Natural killer cell (primary cell): ENCODE results near the gene TBCK. TPM values are rescaled to one million over a fixed set of nuclear protein-coding genes. Genes with fewer than 3 reads are reported as not detected.

ENCODE experiments used
- ATAC-seq, 3 donors: fragments of 150-1000 bp in 2 of 3; fragments of 200-7000 bp in 1 of 3; cut with Tn5 transposase; 1 replicate in 1 of 3; 2 replicates in 2 of 3; pipeline ENCODE4 v1.10.0; 2021; ENCODE audit warnings: mild to moderate bottlenecking in 2 of 3, moderate library complexity in 2 of 3
- DNase-seq, 2 donors: peaks; one replicate each; pipeline versions ENCODE4 v3.0.0 to v3.0.0-alpha.2; 2013 to 2021; ENCODE audit warnings: mixed read lengths in 1 of 2
- H3K27ac ChIP-seq: one replicate; pipeline ENCODE4 v1.5.1; 2013; ENCODE audit warnings: mild to moderate bottlenecking, low read length
- H3K27me3 ChIP-seq: one replicate; pipeline ENCODE4 v1.6.1; 2013; ENCODE audit warnings: low read length; ENCODE audit not compliant: control insufficient read depth, insufficient read depth
- H3K36me3 ChIP-seq: one replicate; pipeline ENCODE4 v1.6.1; 2013; ENCODE audit warnings: low read length; ENCODE audit not compliant: control insufficient read depth, insufficient read depth
- H3K4me1 ChIP-seq: one replicate; pipeline ENCODE4 v1.6.1; 2013; ENCODE audit warnings: low read length; ENCODE audit not compliant: control insufficient read depth, insufficient read depth
- H3K4me3 ChIP-seq: one replicate; pipeline ENCODE4 v1.5.1; 2013; ENCODE audit warnings: low read length
- H3K9me3 ChIP-seq: one replicate; pipeline ENCODE4 v1.6.1; 2013; ENCODE audit warnings: low read length; ENCODE audit not compliant: control insufficient read depth, insufficient read depth
- H3K27ac Mint-ChIP-seq, 2 donors: one replicate each; pipeline ENCODE4 v1.8.0; 2022; ENCODE audit warnings: mild to moderate bottlenecking in 2 of 2, mixed read lengths in 2 of 2, moderate library complexity in 1 of 2
- H3K27me3 Mint-ChIP-seq, 2 donors: one replicate each; pipeline ENCODE4 v1.8.0; 2022; ENCODE audit warnings: low read depth in 2 of 2, mixed read lengths in 2 of 2
- H3K36me3 Mint-ChIP-seq: one replicate; pipeline ENCODE4 v1.8.0; 2022; ENCODE audit warnings: mixed read lengths
- H3K4me1 Mint-ChIP-seq, 2 donors: one replicate each; pipeline ENCODE4 v1.8.0; 2022; ENCODE audit warnings: mixed read lengths in 2 of 2
- H3K4me3 Mint-ChIP-seq: one replicate; pipeline ENCODE4 v1.8.0; 2022; ENCODE audit warnings: mild to moderate bottlenecking, moderate library complexity, mixed read lengths
- H3K9me3 Mint-ChIP-seq, 2 donors: one replicate each; pipeline ENCODE4 v1.8.0; 2022; ENCODE audit warnings: mixed read lengths in 2 of 2
- CTCF ChIP-seq: fragments of 200-600 bp; IDR thresholded peaks from one replicate; pipeline ENCODE4 v1.8.0; 2022; ENCODE audit warnings: antibody characterized with exemption
- WGBS: methylation state at CpG from one replicate; pipeline ENCODE4 v1.1.7; 2013; ENCODE audit warnings: missing lambda C conversion rate; ENCODE audit not compliant: insufficient coverage; 5-methylcytosine and 5-hydroxymethylcytosine counted together
- intact Hi-C: fragments of 100-400 bp; cut with micrococcal nuclease; formaldehyde crosslinking; loops from one replicate; pipeline ENCODE4 v1.14.2; 2022
- total RNA-seq, 4 donors: library from RNA; stranded (reverse); fragments of 120-200 nt in 1 of 4; gene quantifications; one replicate each; pipeline versions ENCODE4 v1.2.3 to v1.2.4, GENCODE V29; 2013 to 2022

Gene TBCK
- total RNA-seq, 3 donors from 2014 or later (not counting 1 experiment from before 2014, with no cell fraction given), result 49.5 to 78.5 (median 54.2) TPM

DNA sequence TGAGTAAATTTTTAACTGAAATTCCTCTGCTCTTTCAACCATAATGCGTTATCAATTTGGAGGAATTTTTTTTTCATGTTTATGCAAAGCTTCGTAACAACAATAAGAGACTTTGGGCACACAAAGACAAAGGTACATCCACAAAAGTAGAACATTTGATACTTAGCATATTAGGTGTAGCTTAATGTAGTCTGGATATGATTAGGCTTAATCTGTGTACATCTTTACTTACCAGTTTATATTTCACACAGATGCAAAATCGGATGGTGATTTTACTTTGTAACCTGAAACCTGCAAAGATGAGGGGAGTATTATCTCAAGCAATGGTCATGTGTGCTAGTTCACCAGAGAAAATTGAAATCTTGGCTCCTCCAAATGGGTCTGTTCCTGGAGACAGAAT, 20.6 kb upstream of the TBCK start:
- Mint-ChIP-seq H3K27ac (no peak overlapping the region), H3K9me3 (peaks cover 0 to 10% of the 10 kb centered on the region in 2 donors), H3K27me3 (no peaks in the 10 kb centered on the region), H3K4me1 (peaks cover 25 to 26% of the 10 kb centered on the region in 2 donors), H3K36me3 (peaks cover 33% of the 10 kb centered on the region), H3K4me3 (no peak overlapping the region)
- H3K4me1 ChIP-seq, result no peaks in the 10 kb centered on the region
- no peak overlapping the region for H3K27ac ChIP-seq
- H3K27me3 ChIP-seq, result no peaks in the 10 kb centered on the region
- TF ChIP-seq CTCF, result no peak
- H3K4me3 ChIP-seq, result no peak overlapping the region
- ATAC-seq, result no peak
- H3K36me3 ChIP-seq, result peaks cover 62% of the 10 kb centered on the region
- H3K9me3 ChIP-seq, result no peaks in the 10 kb centered on the region
- WGBS, result 100% methylated on average over 1 of the region's 3 CpGs
- intact Hi-C loops, result no loop called here
- DNase-seq, result no peak

DNA sequence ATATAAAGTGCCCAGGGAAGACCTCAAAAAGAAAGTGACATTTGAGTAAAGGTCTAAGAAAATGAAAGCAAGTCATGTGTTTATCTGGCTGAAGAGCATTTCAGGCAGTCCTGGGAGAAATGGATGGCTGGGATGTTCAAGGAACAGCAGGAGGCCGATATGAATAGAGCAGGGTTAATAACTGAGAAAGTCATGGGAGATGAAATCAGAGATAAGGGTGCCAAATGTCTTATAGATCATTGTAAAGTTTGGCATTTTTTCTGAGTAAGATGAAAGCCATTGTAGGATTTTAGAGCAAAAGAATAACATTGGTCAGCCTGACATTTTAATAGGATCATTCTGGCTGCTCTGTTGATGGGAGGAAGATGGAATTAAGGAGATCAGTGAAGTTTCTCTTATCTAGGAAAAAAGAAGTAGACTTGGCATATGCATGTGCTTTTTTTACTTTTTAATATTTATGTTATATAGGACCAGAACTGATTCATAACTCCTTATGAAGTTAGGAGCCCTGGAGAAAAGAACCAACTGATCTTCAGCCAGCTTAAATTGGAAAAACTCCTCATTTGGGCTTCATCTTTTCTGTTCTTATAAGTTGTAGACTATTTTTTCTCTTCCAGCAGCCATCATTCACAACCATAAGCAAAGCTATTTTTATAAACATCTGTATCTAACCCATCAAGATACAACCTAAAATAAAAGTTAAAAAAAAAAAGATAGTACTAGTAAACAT, 18.9 kb upstream of the TBCK start:
- peaks cover 25% of the 10 kb centered on the region for H3K36me3 Mint-ChIP-seq
- no peak overlapping the region for H3K27ac ChIP-seq
- H3K9me3 Mint-ChIP-seq, result peaks cover 0 to 7% of the 10 kb centered on the region in 2 donors
- no peak for DNase-seq
- no peak overlapping the region for H3K4me3 ChIP-seq
- H3K4me1 ChIP-seq, result no peaks in the 10 kb centered on the region
- no peak for ATAC-seq
- H3K27ac Mint-ChIP-seq, result peak overlapping the region in 1 of 2 donors; percentile 23
- H3K36me3 ChIP-seq, result peaks cover 75% of the 10 kb centered on the region
- H3K4me1 Mint-ChIP-seq, result peaks cover 8 to 9% of the 10 kb centered on the region in 2 donors
- no peaks in the 10 kb centered on the region for H3K27me3 ChIP-seq
- no peaks in the 10 kb centered on the region for H3K27me3 Mint-ChIP-seq
- no peak for TF ChIP-seq CTCF
- H3K4me3 Mint-ChIP-seq, result no peak overlapping the region
- no peaks in the 10 kb centered on the region for H3K9me3 ChIP-seq
- intact Hi-C loops, result no loop called here
- 95% methylated on average over 1 of the region's 1 CpG for WGBS

- Mint-ChIP-seq H3K27ac (no peak overlapping the region), H3K4me1 (no peaks in the 10 kb centered on the region), H3K36me3 (peaks cover 17% of the 10 kb centered on the region), H3K4me3 (no peak overlapping the region), H3K9me3 (peaks cover 0 to 7% of the 10 kb centered on the region in 2 donors), H3K27me3 (no peaks in the 10 kb centered on the region)
- 100% methylated on average over 2 of the region's 5 CpGs for WGBS
- H3K27me3 ChIP-seq, result no peaks in the 10 kb centered on the region
- DNase-seq (no peak), ATAC-seq (no peak)
- no peaks in the 10 kb centered on the region for H3K4me1 ChIP-seq
- H3K4me3 ChIP-seq, result no peak overlapping the region
- H3K9me3 ChIP-seq, result no peaks in the 10 kb centered on the region
- H3K27ac ChIP-seq, result no peak overlapping the region
- TF ChIP-seq CTCF, result no peak
- peaks cover 79% of the 10 kb centered on the region for H3K36me3 ChIP-seq
- intact Hi-C loops, result no loop called here
Observed at GRCh38 chr4:106333186-106333585, 17.2 kb upstream of the TBCK start.
